VCaP (cell line): ENCODE data around the gene TBX5.

Experiments used
- H3K27ac ChIP-seq: fragments of 450-650 bp; 2 replicates; pipeline ENCODE4 v1.5.1; 2017
- CTCF ChIP-seq: fragments of 450-650 bp; conservative IDR thresholded peaks from 2 replicates; pipeline ENCODE4 v1.5.1; 2017; ENCODE audit warnings: mild to moderate bottlenecking, moderate library complexity

TBX5 gene

DNA sequence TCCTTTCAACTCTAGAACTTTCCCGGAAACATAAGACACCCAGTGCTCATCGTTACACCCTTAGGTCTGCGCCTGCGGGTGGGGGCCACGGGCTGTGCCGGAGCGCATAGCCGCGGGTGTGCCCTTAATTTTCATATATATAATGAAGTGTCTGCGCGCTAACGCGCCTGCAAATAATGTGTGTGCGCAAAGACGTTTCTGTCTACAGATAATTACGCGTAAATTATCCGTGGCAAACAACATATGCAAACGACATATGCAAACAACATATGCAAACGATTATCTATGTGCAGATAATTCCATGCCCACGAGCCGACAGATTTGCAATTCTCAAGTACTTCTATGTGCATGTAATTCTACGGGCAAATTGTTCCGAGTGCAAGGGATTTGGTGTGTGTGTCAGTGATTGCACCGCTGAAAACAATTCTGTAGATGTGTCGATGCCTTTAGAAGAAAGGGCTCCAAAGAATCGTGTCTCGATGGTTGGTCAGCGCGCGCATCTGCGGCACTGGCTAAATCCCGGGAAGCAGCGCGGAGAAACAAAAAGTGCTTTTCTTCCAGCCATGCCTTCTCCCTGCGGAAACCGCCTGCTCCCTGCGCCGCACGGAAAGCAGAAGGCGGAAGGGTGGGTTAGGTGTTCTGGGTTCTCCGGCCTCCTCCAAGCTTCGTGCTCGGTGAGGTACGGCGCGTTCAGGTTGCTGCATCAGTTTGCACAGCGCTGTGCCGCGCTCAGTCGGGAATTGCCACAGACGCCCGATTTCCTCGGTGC, 34.5 kb upstream of the TBX5 start:
- H3K27ac ChIP-seq: no peak overlapping the region
- no peak for TF ChIP-seq CTCF

- TF ChIP-seq CTCF: no peak
These were observed 33.9 kb upstream of the TBX5 start for GRCh38 chr12:114439817-114440216.

GRCh38 chr12:114439261-114439683, 33.3 kb upstream of the TBX5 start:
- no peak for TF ChIP-seq CTCF
- H3K27ac ChIP-seq: no peak overlapping the region

More at GRCh38 chr12:114439817-114440216, 33.9 kb upstream of the TBX5 start:
- H3K27ac ChIP-seq: no peak overlapping the region

DNA sequence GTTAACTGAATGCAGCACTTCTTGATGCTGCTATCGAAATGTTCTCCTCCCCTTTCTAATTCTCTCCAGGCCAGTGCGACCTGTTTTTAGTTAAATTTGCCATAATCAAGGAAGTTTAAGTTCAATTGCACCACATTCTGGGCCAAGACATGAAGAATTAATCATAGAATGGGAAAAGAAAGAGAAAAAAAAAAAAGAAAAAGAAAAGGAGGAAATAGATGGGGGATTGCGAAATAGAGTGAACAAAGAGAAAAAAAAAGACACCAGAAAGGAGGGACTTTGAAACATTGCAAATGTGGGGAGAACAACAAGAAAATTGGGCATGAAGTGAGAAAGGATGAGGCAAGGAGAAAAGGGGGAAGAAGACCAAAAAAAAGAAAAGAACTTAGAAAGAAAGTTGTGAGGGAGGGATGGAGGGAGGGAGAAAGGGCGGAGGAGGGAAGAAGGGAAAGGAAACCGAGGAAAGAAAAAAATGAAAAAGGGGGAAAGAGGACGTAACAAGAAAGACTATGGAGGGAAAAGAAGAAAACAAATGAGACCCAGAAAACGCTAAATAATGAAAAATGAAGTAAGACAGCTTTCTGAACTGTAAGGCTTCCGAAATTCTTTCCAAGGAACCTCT, 32.8 kb upstream of the TBX5 start:
- H3K27ac ChIP-seq: no peak overlapping the region
- TF ChIP-seq CTCF: no peak

GRCh38 chr12:114434341-114434740, 28.4 kb upstream of the TBX5 start:
- H3K27ac ChIP-seq: no peak overlapping the region
- no peak for TF ChIP-seq CTCF

GRCh38 chr12:114431902-114432301, 26.0 kb upstream of the TBX5 start:
- no peak overlapping the region for H3K27ac ChIP-seq
- no peak for TF ChIP-seq CTCF

GRCh38 chr12:114430306-114430705, 24.4 kb upstream of the TBX5 start:
- no peak for TF ChIP-seq CTCF
- H3K27ac ChIP-seq: no peak overlapping the region
